PFSK-1 (cell line): ENCODE measurements around the gene SH2D5.

Experiments
- POLR2AphosphoS5 ChIP-seq: IDR thresholded peaks from 2 replicates; pipeline ENCODE4 v1.6.1; 2012; ENCODE audit warnings: low read depth, mild to moderate bottlenecking, control low read depth, low read length, moderate library complexity
- REST ChIP-seq, 2 experiments: IDR thresholded peaks; 2 replicates each; pipeline versions ENCODE4 v1.6.1 to v1.8.0; 2011 to 2012; ENCODE audit warnings: low read depth in 2 of 2, low read length in 2 of 2, control low read depth in 1 of 2, inconsistent platforms in 1 of 2, mild to moderate bottlenecking in 1 of 2, moderate library complexity in 1 of 2; ENCODE audit not compliant: insufficient read depth in 1 of 2
- SIN3A ChIP-seq: IDR thresholded peaks from 2 replicates; pipeline ENCODE4 v1.6.1; 2012; ENCODE audit warnings: mild to moderate bottlenecking, low read length, moderate library complexity, borderline replicate concordance; ENCODE audit not compliant: insufficient read depth
- TAF1 ChIP-seq: IDR thresholded peaks from 2 replicates; pipeline ENCODE4 v1.6.1; 2012; ENCODE audit warnings: low read length, control low read depth, borderline replicate concordance; ENCODE audit not compliant: insufficient read depth

- no peak for TF ChIP-seq SIN3A
- no peak for TF ChIP-seq POLR2AphosphoS5
- no peak for TF ChIP-seq TAF1
- no peak for TF ChIP-seq REST (IDR thresholded peaks at IDR 0.05; ENCODE audit: insufficient read depth in 1 of 2, low read depth in 2 of 2, low read length in 2 of 2)
These were observed 30.9 kb upstream of the SH2D5 start for GRCh38 chr1:20763417-20763816.
